Nephron (organoid): Measurements from ENCODE around the gene ABCC1.

Experiments
- H3K27ac Mint-ChIP-seq, 3 experiments: 2 replicates each; pipeline ENCODE4 v1.8.0; 2020; ENCODE audit warnings: mixed read lengths in 3 of 3, mild to moderate bottlenecking in 2 of 3, moderate library complexity in 1 of 3
- H3K27me3 Mint-ChIP-seq: 2 replicates; pipeline ENCODE4 v1.8.0; 2021; ENCODE audit warnings: low read depth, mild to moderate bottlenecking, moderate library complexity, mixed read lengths
- H3K36me3 Mint-ChIP-seq: 2 replicates; pipeline ENCODE4 v1.8.0; 2020; ENCODE audit warnings: low read depth, mixed read lengths
- H3K4me1 Mint-ChIP-seq: 2 replicates; pipeline ENCODE4 v1.8.0; 2020; ENCODE audit warnings: mixed read lengths
- H3K4me3 Mint-ChIP-seq, 3 experiments: 2 replicates each; pipeline ENCODE4 v1.8.0; 2020; ENCODE audit warnings: mild to moderate bottlenecking in 3 of 3, mixed read lengths in 3 of 3, moderate library complexity in 2 of 3
- H3K9me3 Mint-ChIP-seq: 2 replicates; pipeline ENCODE4 v1.8.0; 2020; ENCODE audit warnings: mixed read lengths
- TF ChIP-seq, protein P1 (sequence below), 3 experiments: fragments of 200-600 bp; sonication (generic); IDR thresholded peaks; one replicate each; pipeline ENCODE4 v1.5.0; 2021; ENCODE audit warnings: antibody characterized with exemption in 3 of 3; ENCODE audit not compliant: unreplicated experiment in 3 of 3

Gene ABCC1

DNA sequence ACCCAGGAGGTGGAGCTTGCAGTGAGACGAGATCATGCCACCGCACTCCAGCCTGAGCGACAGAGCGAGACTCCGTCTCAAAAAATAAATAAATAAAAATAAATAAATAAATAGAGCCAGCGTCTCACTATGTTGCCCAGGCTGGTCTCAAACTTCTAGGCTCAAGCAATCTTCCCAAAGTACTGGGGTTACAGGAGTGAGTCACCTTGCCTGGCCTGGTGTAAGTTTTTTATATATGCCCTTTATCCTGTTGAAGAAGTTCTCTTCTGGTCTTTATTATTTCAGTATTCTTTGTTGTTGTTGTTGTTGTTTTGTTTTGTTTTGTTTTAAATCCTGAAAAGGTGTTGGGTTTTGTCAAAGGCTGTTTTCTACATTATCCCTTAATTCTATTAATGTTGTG is 30.1 kb upstream of the ABCC1 start:
- H3K27me3 Mint-ChIP-seq = no peaks in the 10 kb centered on the region
- no peaks in the 10 kb centered on the region for H3K36me3 Mint-ChIP-seq
- no peak overlapping the region for H3K4me3 Mint-ChIP-seq
- TF ChIP-seq, protein P1, sequence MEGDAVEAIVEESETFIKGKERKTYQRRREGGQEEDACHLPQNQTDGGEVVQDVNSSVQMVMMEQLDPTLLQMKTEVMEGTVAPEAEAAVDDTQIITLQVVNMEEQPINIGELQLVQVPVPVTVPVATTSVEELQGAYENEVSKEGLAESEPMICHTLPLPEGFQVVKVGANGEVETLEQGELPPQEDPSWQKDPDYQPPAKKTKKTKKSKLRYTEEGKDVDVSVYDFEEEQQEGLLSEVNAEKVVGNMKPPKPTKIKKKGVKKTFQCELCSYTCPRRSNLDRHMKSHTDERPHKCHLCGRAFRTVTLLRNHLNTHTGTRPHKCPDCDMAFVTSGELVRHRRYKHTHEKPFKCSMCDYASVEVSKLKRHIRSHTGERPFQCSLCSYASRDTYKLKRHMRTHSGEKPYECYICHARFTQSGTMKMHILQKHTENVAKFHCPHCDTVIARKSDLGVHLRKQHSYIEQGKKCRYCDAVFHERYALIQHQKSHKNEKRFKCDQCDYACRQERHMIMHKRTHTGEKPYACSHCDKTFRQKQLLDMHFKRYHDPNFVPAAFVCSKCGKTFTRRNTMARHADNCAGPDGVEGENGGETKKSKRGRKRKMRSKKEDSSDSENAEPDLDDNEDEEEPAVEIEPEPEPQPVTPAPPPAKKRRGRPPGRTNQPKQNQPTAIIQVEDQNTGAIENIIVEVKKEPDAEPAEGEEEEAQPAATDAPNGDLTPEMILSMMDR (IDR thresholded peaks at IDR 0.05; ENCODE audit: unreplicated experiment in 3 of 3) = no peak
- no peaks in the 10 kb centered on the region for H3K9me3 Mint-ChIP-seq
- no peaks in the 10 kb centered on the region for H3K4me1 Mint-ChIP-seq
- no peak overlapping the region for H3K27ac Mint-ChIP-seq

DNA sequence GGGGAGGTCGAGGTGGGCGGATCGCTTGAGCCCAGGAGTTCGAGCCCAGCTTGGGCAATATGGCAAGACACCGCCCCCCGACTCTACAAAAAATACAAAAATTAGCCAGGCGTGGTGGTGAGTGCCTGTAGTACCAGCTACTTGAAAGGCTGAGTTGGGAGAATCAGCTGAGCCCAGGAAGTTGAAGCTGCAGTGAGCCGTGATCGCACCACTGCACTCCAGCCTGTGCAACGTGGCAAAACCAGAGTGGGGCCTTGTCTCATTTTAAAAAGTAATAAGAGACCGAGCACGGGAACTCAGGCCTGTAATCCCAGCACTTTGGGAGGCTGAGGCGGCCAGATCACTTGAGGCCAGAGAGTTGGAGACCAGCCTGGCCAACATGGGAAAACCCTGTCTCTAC is 24.4 kb upstream of the ABCC1 start:
- no peaks in the 10 kb centered on the region for H3K27me3 Mint-ChIP-seq
- no peak overlapping the region for H3K27ac Mint-ChIP-seq
- H3K9me3 Mint-ChIP-seq = no peaks in the 10 kb centered on the region
- TF ChIP-seq, protein P1 (IDR thresholded peaks at IDR 0.05; ENCODE audit: unreplicated experiment in 3 of 3) = no peak
- no peak overlapping the region for H3K4me3 Mint-ChIP-seq
- no peaks in the 10 kb centered on the region for H3K4me1 Mint-ChIP-seq
- H3K36me3 Mint-ChIP-seq = no peaks in the 10 kb centered on the region

- no peak overlapping the region for H3K27ac Mint-ChIP-seq
- TF ChIP-seq, protein P1 (IDR thresholded peaks at IDR 0.05; ENCODE audit: unreplicated experiment in 3 of 3) = no peak
These were observed 23.8 kb upstream of the ABCC1 start for GRCh38 chr16:15925631-15926030.

GRCh38 chr16:15928261-15929104 is 20.9 kb upstream of the ABCC1 start:
- Mint-ChIP-seq H3K4me3 (no peak overlapping the region), H3K27me3 (no peaks in the 10 kb centered on the region), H3K27ac (no peak overlapping the region), H3K36me3 (peaks cover 4% of the 10 kb centered on the region), H3K4me1 (no peaks in the 10 kb centered on the region), H3K9me3 (peaks cover 6% of the 10 kb centered on the region)
- TF ChIP-seq, protein P1 (IDR thresholded peaks at IDR 0.05; ENCODE audit: unreplicated experiment in 3 of 3) = no peak

More at GRCh38 chr16:15925631-15926030, 23.8 kb upstream of the ABCC1 start:
- H3K4me1 Mint-ChIP-seq = no peaks in the 10 kb centered on the region
- H3K9me3 Mint-ChIP-seq = no peaks in the 10 kb centered on the region
- H3K36me3 Mint-ChIP-seq = no peaks in the 10 kb centered on the region
- H3K4me3 Mint-ChIP-seq = no peak overlapping the region
- no peaks in the 10 kb centered on the region for H3K27me3 Mint-ChIP-seq

- Mint-ChIP-seq H3K4me1 (no peaks in the 10 kb centered on the region), H3K27me3 (no peaks in the 10 kb centered on the region), H3K36me3 (peaks cover 4% of the 10 kb centered on the region), H3K9me3 (peaks cover 17% of the 10 kb centered on the region), H3K4me3 (no peak overlapping the region), H3K27ac (no peak overlapping the region)
- TF ChIP-seq, protein P1 (IDR thresholded peaks at IDR 0.05; ENCODE audit: unreplicated experiment in 3 of 3) = no peak
These were observed 16.5 kb upstream of the ABCC1 start for GRCh38 chr16:15932939-15933338.

- H3K9me3 Mint-ChIP-seq = peaks cover 17% of the 10 kb centered on the region
These were observed 15.6 kb upstream of the ABCC1 start for GRCh38 chr16:15933781-15934180.

More at GRCh38 chr16:15933781-15934180, 15.6 kb upstream of the ABCC1 start:
- Mint-ChIP-seq H3K4me3 (no peak overlapping the region), H3K36me3 (peaks cover 4% of the 10 kb centered on the region), H3K27ac (no peak overlapping the region), H3K4me1 (no peaks in the 10 kb centered on the region), H3K27me3 (no peaks in the 10 kb centered on the region)
- TF ChIP-seq, protein P1 (IDR thresholded peaks at IDR 0.05; ENCODE audit: unreplicated experiment in 3 of 3) = no peak
